Esophagus squamous epithelium (tissue), 5 donors: ENCODE measurements around the gene CTSD. TPM values are rescaled to one million over a fixed set of nuclear protein-coding genes. Genes with fewer than 3 reads are reported as not detected.

ENCODE experiments used
- DNase-seq: peaks from one replicate; lab custom pipeline; 2025; lab: John Stamatoyannopoulos, UW
- H3K27ac ChIP-seq, 4 donors: fragments of 200-600 bp; sonication (generic); one replicate each; pipeline ENCODE4 v1.5.1; 2016 to 2019; ENCODE audit warnings: mild to moderate bottlenecking in 1 of 4
- H3K27me3 ChIP-seq, 4 donors: fragments of 200-600 bp; sonication (generic); 1 replicate in 3 of 4; 2 replicates in 1 of 4; pipeline versions ENCODE4 v1.5.1 to v1.6.0; 2017 to 2021; ENCODE audit warnings: antibody characterized with exemption in 1 of 4
- H3K36me3 ChIP-seq, 3 donors: fragments of 200-600 bp; sonication (generic); one replicate each; pipeline ENCODE4 v1.5.1; 2016 to 2019
- H3K4me1 ChIP-seq, 3 donors: fragments of 200-600 bp; sonication (generic); one replicate each; pipeline ENCODE4 v1.5.1; 2017 to 2019
- H3K4me3 ChIP-seq, 4 donors: fragments of 200-600 bp; sonication (generic); 1 replicate in 3 of 4; 2 replicates in 1 of 4; pipeline ENCODE4 v1.5.1; 2016 to 2019; ENCODE audit warnings: mild to moderate bottlenecking in 2 of 4, moderate library complexity in 1 of 4
- H3K9me3 ChIP-seq, 3 donors: fragments of 200-600 bp; sonication (generic); one replicate each; pipeline ENCODE4 v1.5.1; 2016 to 2019
- CTCF ChIP-seq, 6 experiments: fragments of 450-650 bp in 4 of 6; fragments of 200-600 bp in 2 of 6; sonication (generic) in 2 of 6; IDR thresholded peaks; one replicate each; pipeline ENCODE4 v1.5.1; 2016 to 2019; ENCODE audit warnings: antibody characterized with exemption in 6 of 6, mild to moderate bottlenecking in 4 of 6, moderate library complexity in 4 of 6
- POLR2A ChIP-seq, 4 donors: fragments of 450-650 bp; IDR thresholded peaks; one replicate each; pipeline ENCODE4 v1.6.1; 2017; ENCODE audit warnings: antibody characterized with exemption in 4 of 4, mild to moderate bottlenecking in 4 of 4, moderate library complexity in 3 of 4
- WGBS, 2 donors: methylation state at CpG; one replicate each; pipeline ENCODE4 v1.1.5; 2018; 5-methylcytosine and 5-hydroxymethylcytosine counted together
- intact Hi-C: fragments of 100-400 bp; cut with DNase I; formaldehyde crosslinking; loops from one replicate; pipeline ENCODE4 v1.15.0; 2022
- total RNA-seq, 4 donors: library from RNA; depleted of rRNA; stranded (reverse); fragments of >200 nt; gene quantifications; one replicate each; pipeline ENCODE4 v1.1.0, GENCODE V29; 2016
- donor health status: DM: yes; HTN: yes; CAD: no.

Gene CTSD
- total RNA-seq, 4 donors from 2014 or later, result 369 to 649 (median 567) TPM

- Histone ChIP-seq H3K9me3 (no peaks in the 10 kb centered on the region), H3K27me3 (no peaks in the 10 kb centered on the region), H3K27ac (peak overlapping the region; percentile 87 to 96 (median 94)), H3K36me3 (peaks cover 7 to 36% (median 24%) of the 10 kb centered on the region in 3 donors), H3K4me3 (peak overlapping the region; percentile 63 to 99 (median 87)), H3K4me1 (peaks cover 38 to 61% (median 42%) of the 10 kb centered on the region in 3 donors)
- WGBS, 2 donors, result 0% methylated on average over 3 of the region's 32 CpGs; no CpG with 5 or more reads in 1 of the 2 donors
- TF ChIP-seq POLR2A (IDR thresholded peaks at IDR 0.05) (no peak), CTCF (IDR thresholded peaks at IDR 0.05) (no peak)
- DNase-seq, result no peak
- intact Hi-C loops, result loop anchor here (5.0 kb wide), 1 partner anchor 69 kb away; the partner anchor contains the start of gene SYT8
These were observed 361 bp downstream of the CTSD start for GRCh38 chr11:1763336-1763795.

GRCh38 chr11:1762537-1763302 is 1.0 kb downstream of the CTSD start:
- intact Hi-C loops, result loop anchor here (5.0 kb wide), 1 partner anchor 70 kb away; the partner anchor contains the start of gene SYT8
- TF ChIP-seq POLR2A (IDR thresholded peaks at IDR 0.05), result peak in 3 of 4 donors; percentile 28 to 79 (median 76)
- no peak for TF ChIP-seq CTCF (IDR thresholded peaks at IDR 0.05)
- DNase-seq, result no peak
- Histone ChIP-seq H3K36me3 (peaks cover 7 to 42% (median 25%) of the 10 kb centered on the region in 3 donors), H3K4me3 (peak overlapping the region; percentile 63 to 99 (median 87)), H3K4me1 (peaks cover 39 to 67% (median 43%) of the 10 kb centered on the region in 3 donors), H3K9me3 (no peaks in the 10 kb centered on the region), H3K27me3 (no peaks in the 10 kb centered on the region), H3K27ac (peak overlapping the region; percentile 87 to 96 (median 94))
- 12 to 25% methylated on average over 3 to 6 of the region's 16 CpGs for WGBS, 2 donors

- H3K4me1 ChIP-seq, result peaks cover 46 to 74% (median 49%) of the 10 kb centered on the region in 3 donors
- WGBS, 2 donors, result 72 to 83% methylated on average over 5 of the region's 12 CpGs
These were observed 1.7 kb downstream of the CTSD start for GRCh38 chr11:1761857-1762536.

GRCh38 chr11:1761110-1761856 is 2.4 kb downstream of the CTSD start:
- 84 to 95% methylated on average over 7 to 19 of the region's 28 CpGs for WGBS, 2 donors

More at GRCh38 chr11:1761857-1762536, 1.7 kb downstream of the CTSD start:
- no peak for DNase-seq
- Histone ChIP-seq H3K36me3 (peaks cover 10 to 49% (median 32%) of the 10 kb centered on the region in 3 donors), H3K4me3 (peak overlapping the region; percentile 63 to 99 (median 87)), H3K27ac (peak overlapping the region; percentile 87 to 96 (median 94)), H3K27me3 (no peaks in the 10 kb centered on the region), H3K9me3 (no peaks in the 10 kb centered on the region)
- TF ChIP-seq POLR2A (IDR thresholded peaks at IDR 0.05), result no peak
- TF ChIP-seq CTCF (IDR thresholded peaks at IDR 0.05), result no peak
- intact Hi-C loops, result loop anchor here (5.0 kb wide), 1 partner anchor 70 kb away; the partner anchor contains the start of gene SYT8

More at GRCh38 chr11:1761110-1761856, 2.4 kb downstream of the CTSD start:
- Histone ChIP-seq H3K36me3 (peaks cover 17 to 57% (median 39%) of the 10 kb centered on the region in 3 donors), H3K27me3 (no peaks in the 10 kb centered on the region), H3K27ac (peak overlapping the region; percentile 87 to 96 (median 94)), H3K4me1 (peaks cover 52 to 82% (median 53%) of the 10 kb centered on the region in 3 donors), H3K4me3 (peak overlapping the region in 3 of 4 donors; percentile 87 to 99 (median 87)), H3K9me3 (no peaks in the 10 kb centered on the region)
- intact Hi-C loops, result loop anchor here (5.0 kb wide), 1 partner anchor 71 kb away; the partner anchor contains the start of gene SYT8
- TF ChIP-seq CTCF (IDR thresholded peaks at IDR 0.05), result no peak
- no peak for TF ChIP-seq POLR2A (IDR thresholded peaks at IDR 0.05)
- no peak for DNase-seq
